Measurements from ENCODE around the gene C1QL2.

The C1QL2 gene

DNA sequence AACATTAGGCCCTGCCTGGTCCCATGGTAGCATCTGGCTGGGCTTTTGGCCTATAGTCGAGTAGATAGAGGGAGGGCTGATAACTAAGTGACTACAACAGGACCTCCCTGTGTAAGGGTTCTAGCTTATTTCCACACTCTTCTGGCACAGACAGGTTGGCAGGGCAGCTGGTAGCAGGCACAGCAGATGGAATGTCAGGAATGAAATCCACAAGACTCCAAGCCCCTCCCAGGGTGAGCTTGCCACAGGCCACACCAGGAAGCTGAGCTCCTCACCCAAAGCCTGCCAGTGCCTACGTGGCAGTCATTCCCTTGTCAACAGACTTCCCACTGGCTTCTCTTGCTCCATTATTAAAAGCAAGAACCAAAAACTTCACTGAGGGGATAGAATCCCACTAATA lies 20.7 kb upstream of the C1QL2 start:
- no peak for DNase-seq (ENCODE audit: low spot score)

DNA sequence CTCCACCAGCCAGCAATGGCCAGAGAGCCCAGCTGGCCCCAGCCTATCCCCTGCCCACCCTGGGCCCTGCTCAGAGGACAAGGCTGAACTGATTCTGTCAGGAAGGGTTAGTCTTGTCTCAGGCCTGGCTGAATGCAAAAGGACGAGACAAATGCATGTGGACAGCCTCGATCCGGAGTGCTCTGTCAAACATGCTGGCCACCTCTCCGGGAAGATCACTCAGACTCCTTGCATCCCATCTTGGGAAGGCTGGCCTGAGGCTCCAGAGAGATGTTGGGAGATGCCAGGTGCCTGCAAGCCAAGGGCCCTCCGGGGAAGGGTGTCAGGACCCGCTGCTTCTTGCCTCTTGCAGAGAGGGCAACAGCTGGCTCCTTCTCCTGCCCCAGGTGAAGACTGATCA lies 20.2 kb upstream of the C1QL2 start:
- no peak for DNase-seq (ENCODE audit: low spot score)

- no peak for DNase-seq (ENCODE audit: low spot score)
Observed at GRCh38 chr2:119177838-119178190, 19.3 kb upstream of the C1QL2 start.

GRCh38 chr2:119177171-119177837 lies 18.8 kb upstream of the C1QL2 start:
- no peak for DNase-seq (ENCODE audit: low spot score)

DNA sequence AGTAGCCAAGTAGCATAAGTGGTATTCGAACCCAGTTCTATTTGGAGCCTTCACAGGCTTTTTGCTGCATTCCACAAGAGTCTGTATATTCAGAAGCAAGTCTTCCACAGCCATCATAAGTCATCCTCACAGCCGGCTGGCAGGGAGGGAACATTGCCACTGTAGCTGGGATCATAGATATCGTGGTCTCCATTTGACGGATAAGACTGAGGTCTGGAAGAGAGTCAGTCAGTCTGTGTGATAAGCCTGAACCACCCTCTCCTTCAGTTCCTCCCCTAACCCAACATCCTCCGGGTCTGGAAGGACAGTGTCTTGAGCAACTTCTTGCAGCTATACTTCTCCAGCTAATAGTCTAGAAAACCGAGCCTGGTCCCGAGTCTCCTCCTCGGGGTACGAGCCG lies 17.0 kb upstream of the C1QL2 start:
- DNase-seq (ENCODE audit: low spot score) = no peak

- DNase-seq (ENCODE audit: low spot score) = no peak
Observed at GRCh38 chr2:119174993-119175347, 16.4 kb upstream of the C1QL2 start.

GRCh38 chr2:119174216-119174992 lies 15.9 kb upstream of the C1QL2 start:
- DNase-seq (ENCODE audit: low spot score) = peak; percentile 36

GRCh38 chr2:119173556-119174060 lies 15.1 kb upstream of the C1QL2 start:
- no peak for DNase-seq (ENCODE audit: low spot score)

GRCh38 chr2:119170504-119170903 lies 12.0 kb upstream of the C1QL2 start:
- DNase-seq (ENCODE audit: low spot score) = no peak

DNA sequence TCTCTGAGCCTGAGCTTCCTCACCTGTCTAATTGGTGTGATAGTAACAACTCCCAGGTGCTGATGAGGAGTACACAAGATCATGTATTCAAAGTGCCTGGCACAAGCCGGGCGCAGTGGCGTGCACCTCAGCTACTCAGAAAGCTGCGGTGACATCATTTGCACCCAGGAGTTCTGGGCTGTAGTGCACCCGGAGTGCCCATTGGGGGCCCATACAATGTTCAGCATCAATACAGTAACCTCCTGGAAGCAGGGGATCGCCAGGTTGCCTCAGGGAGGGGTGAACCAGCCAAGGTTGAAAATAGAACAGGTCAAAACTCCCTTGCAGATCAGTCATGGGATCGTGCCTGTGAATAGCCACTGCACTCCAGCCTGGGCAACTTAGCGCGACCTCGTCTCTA lies 11.2 kb upstream of the C1QL2 start:
- no peak for DNase-seq (ENCODE audit: low spot score)

GRCh38 chr2:119160361-119160990 lies 1.9 kb upstream of the C1QL2 start:
- DNase-seq (ENCODE audit: low spot score) = no peak

DNA sequence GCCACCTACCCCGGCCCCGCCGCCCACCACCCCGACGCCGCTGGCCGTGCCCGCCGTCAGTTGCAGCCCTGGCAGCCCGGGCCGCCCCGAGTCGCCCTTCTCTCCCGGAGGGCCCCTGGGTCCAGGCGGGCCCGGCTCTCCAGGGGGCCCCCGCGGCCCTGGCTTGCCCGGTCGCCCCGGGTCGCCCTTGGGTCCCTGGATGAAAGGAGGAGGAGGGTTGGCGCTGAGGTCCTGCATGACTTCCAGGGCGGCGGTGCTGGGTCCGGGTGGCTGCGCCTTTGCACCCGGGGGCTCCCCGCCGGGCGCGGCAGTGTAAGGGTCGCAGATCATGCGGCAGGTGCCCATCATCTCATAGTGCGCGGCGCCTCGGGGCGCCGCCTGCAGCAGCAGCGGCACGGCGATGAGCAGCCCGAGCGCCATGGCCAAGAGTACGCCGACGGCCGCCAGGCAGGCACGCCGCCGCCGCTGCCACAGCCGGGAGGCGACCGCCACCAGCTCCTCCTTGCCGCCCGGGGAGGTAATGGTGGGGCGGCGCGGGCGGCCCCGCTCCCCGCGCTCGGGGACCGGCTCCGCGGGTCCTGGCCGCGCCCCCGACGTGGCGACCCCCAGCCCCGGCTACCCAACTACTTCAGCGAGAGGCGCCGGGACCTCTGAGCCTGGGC lies 570 bp downstream of the C1QL2 start:
- DNase-seq (ENCODE audit: low spot score) = no peak

DNA sequence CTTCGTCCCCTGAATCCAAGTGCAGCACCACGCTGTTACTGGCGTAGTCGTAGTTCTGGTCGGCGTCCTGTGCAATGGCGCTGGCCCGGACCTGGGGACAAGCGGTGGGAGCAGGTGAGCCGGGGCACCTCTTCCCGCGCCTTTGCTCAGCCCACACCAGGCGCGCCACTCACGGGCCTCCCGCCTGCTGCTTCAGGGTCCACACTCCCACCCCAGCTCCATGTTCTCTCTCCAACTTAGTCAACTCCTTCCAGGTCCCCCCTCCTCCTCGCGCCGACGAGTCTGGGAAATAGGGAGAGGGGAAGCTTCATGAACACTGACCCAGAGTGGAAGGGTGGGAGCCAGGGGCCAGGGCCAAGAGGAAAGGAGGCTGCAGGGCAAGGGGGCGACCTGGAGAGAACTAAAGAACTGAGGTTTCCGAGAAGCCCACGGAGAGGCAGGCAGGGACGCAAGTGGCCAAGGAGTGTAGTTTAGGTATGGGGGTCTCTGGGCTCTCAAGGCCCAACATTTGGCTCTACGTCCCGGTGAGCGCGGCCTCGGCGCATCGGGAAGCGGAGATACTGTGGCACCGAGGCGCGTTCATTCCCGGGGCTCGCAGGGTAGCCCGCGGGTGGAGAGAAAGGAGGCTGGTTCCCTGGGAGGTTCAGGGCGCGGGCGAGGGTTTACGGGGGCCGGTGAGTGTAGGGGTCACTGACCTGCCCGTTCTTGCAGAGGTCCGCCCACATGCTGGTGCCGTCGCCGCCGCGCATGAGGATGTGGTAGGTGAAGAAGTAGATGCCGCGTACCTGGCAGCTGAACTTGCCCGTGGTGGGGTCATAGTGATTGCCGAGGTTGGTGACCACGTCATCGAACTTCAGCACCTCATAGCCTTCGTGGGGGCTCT lies 1.4 kb downstream of the C1QL2 start:
- no peak for DNase-seq (ENCODE audit: low spot score)

- no peak for DNase-seq (ENCODE audit: low spot score)
Observed at GRCh38 chr2:119156105-119156890, 2.3 kb downstream of the C1QL2 start.

GRCh38 chr2:119155633-119156032 lies 2.9 kb downstream of the C1QL2 start:
- no peak for DNase-seq (ENCODE audit: low spot score)

DNA sequence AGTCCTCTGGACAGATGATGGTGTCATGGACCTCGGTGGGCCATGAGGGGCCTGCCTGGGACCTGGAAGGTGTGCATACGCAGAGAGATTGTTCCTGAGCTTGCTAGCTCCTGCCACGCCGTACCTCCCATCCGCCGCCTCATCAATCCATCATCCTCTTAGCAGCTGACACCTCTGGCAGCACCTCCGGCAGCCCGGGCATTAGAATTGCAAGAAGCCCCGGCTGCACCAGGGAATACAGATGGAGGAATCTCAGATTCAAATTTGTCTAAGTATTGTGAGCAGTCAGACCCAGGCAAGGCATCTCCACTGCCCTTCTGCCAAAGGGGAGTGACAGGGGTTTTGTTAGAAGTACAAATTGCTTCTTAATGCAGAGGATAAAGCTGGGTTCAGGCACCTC lies 4.5 kb downstream of the C1QL2 start:
- no peak for DNase-seq (ENCODE audit: low spot score)

GRCh38 chr2:119149611-119150010 lies 8.9 kb downstream of the C1QL2 start:
- no peak for DNase-seq (ENCODE audit: low spot score)

DNA sequence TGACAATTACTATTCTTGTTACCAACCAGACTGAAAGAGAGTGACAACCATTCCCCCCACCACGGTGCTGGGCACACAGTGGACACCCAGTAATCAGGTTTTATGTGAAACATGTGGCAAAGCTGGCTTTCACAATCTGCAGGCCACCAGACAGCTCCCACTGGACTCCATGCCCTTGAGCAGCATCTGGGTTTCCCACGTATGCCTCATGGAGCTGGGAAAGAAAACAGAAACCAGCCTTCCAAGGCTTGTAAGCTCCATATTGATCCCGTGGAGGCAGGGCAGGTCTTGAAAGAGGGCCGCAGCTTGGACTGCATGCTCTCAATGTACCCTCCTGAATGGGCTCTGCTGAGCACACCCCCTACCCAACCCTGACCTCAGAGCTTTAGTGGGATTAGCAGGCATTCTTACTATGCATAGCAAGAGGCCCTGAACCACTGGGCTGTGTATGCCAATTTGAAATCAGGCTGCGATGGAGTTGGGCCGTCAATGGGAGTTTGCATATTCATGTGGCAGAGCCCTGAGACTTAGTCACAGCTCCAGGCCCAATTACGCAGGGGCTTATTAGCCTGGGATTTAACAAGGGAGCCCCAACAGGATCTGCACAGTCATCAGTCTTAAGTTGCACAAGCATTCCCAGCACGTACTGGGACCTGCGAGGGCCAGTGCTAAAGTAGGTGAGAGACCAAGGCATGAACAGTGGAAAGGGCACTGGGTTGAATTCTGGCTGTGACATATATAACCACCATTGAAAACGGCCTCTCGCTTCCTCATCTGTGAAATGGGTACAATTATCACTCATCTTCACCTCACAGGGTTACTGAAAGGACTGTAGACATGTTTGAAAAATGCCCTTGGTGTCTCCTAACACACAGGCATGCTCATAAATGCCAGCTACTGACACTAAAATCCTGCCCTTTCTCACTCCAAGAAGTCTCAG lies 10.5 kb downstream of the C1QL2 start:
- no peak for DNase-seq (ENCODE audit: low spot score)

GRCh38 chr2:119144806-119145205 lies 13.7 kb downstream of the C1QL2 start:
- DNase-seq (ENCODE audit: low spot score) = no peak

- DNase-seq (ENCODE audit: low spot score) = peak; percentile 83
Observed at GRCh38 chr2:119142824-119143223, 15.7 kb downstream of the C1QL2 start.
